Transverse colon (tissue), 4 donors: ENCODE measurements around the gene TECPR1.

Experiments
- POLR2A ChIP-seq: fragments of 450-650 bp; IDR thresholded peaks from one replicate; pipeline ENCODE4 v1.6.1; 2016; ENCODE audit warnings: antibody characterized with exemption, mild to moderate bottlenecking, moderate library complexity
- POLR2AphosphoS5 ChIP-seq, 3 donors: sonication (generic); formaldehyde crosslinking; IDR thresholded peaks; one replicate each; pipeline ENCODE4 v1.6.1; 2016; ENCODE audit warnings: antibody characterized with exemption in 3 of 3
- TF ChIP-seq, protein P1 (sequence below), 5 experiments: fragments of 200-600 bp in 3 of 5; fragments of 450-650 bp in 2 of 5; sonication (generic) in 3 of 5; IDR thresholded peaks; 1 replicate in 2 of 5; 2 replicates in 3 of 5; pipeline ENCODE4 v1.5.1; 2016 to 2017; ENCODE audit warnings: antibody characterized with exemption in 5 of 5, inconsistent platforms in 3 of 5, mild to moderate bottlenecking in 2 of 5, moderate library complexity in 1 of 5

DNA sequence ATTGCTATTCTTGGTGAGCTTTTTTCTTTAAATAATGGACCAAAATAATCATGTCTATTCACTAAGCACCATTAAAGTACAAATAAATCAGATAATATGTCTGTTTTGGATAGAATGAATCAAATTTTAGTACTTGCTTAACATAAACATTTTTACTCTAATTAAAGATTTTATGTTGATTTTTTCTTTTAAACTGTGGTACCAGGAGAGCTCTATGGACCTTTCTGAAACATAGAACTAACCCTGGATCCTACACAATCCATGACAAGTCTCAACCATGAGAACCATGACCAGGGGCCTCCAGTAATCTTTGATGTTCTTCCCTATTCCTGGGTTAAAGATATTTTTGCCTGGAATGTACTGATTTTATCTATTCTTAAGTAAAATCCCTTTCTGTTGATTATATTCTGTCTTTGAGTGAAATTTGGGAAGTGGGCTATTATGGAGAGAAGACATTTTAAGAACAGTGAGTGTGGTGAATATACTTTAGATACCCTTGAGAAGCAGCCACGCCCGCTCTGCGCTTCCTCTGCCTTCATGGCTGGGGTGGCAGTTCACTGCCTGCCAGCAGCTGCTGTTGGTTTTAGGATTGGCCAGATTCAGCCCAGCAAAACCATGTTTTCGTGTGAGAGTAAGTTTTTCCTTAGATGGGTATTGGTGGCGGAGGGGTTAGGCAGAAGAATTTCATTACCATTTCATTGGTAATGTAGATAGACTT, 83.0 kb downstream of the TECPR1 start:
- TF ChIP-seq, protein P1, sequence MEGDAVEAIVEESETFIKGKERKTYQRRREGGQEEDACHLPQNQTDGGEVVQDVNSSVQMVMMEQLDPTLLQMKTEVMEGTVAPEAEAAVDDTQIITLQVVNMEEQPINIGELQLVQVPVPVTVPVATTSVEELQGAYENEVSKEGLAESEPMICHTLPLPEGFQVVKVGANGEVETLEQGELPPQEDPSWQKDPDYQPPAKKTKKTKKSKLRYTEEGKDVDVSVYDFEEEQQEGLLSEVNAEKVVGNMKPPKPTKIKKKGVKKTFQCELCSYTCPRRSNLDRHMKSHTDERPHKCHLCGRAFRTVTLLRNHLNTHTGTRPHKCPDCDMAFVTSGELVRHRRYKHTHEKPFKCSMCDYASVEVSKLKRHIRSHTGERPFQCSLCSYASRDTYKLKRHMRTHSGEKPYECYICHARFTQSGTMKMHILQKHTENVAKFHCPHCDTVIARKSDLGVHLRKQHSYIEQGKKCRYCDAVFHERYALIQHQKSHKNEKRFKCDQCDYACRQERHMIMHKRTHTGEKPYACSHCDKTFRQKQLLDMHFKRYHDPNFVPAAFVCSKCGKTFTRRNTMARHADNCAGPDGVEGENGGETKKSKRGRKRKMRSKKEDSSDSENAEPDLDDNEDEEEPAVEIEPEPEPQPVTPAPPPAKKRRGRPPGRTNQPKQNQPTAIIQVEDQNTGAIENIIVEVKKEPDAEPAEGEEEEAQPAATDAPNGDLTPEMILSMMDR (IDR thresholded peaks at IDR 0.05), result peak in 2 of 5 experiments; percentile 3 to 13
- TF ChIP-seq POLR2AphosphoS5 (IDR thresholded peaks at IDR 0.05) (no peak), POLR2A (no peak)
